Measurements from ENCODE around the gene ESYT3.
"Not testable (repeated sequence)": the region's sequence is repeated elsewhere in the genome, so short reads cannot be mapped to it uniquely, and the experiment has no call there.

Gene ESYT3

DNA sequence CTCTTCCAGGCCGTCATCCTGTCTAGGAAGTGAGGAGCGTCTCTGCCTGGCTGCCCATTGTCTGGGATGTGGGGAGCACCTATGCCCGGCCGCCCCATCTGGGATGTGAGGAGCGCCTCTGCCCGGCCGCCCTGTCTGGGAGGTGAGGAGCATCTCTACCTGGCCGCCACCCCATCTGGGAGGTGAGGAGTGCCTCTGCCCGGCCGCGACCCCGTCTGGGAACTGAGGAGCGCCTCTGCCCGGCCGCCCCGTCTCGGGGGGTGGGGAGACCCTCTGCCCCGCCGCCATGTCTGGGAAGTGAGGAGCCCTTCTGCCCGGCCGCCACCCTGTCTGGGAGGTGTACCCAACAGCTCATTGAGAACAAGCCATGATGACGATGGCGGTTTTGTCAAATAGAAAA lies 87.0 kb downstream of the ESYT3 start:
- H3K4me3 Mint-ChIP-seq, H3K27me3 Mint-ChIP-seq, H3K27ac Mint-ChIP-seq, H3K4me1 Mint-ChIP-seq, H3K9me3 Mint-ChIP-seq: not testable (repeated sequence)
- peaks cover 38% of the 10 kb centered on the region for H3K36me3 Mint-ChIP-seq

All from activated naive CD4-positive, alpha-beta T cell treated with anti-CD3 and anti-CD28 coated beads, Interleukin-2, amount 50 U/mL, for 24 hours (primary cell).